ENCODE results near the gene PCDH8. TPM values are rescaled to one million over a fixed set of nuclear protein-coding genes. Genes with fewer than 3 reads are reported as not detected.
A peak's percentile ranks its signal among the peaks of the same experiment; 100 is the strongest.

Gene PCDH8
- total RNA-seq, 1 experiment from 2014 or later, result not detected

DNA sequence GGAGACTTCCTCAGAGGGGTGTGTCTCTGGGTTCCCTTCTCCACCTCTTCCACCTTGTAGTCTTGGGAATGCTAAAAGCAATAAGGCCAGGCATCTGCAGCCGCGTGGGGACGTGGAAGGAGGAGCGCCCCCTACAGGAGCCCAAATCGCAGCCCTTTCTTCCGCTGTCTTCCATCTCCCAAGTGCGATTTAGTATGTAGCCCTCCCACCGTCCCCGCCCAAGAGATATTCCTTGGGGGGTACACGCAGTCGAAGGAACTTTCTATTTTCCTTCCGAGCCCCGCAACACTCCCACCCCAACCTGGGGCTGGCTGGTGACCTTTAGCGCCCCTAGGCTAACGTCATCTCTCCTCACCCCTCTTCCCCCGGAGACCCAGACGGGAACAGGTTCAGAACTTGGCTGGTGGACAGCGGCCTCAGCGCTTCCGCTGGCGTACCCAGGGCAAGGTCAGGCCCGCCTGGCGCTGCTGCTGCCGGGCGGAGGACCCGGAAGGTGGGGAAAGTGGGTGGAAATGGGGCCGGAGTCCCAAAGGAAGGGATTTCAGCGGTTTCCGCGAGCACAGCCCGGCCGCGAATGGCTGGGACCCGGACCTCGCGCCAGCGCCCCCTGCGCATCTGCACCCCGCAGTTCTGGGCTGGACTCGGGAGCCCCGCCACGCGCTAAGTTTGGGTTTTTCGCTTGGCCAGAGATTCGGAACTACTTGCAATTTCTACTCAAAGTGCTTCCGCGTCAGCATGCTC, 2.1 kb upstream of the PCDH8 start:
- H3K4me1 ChIP-seq (ENCODE audit: control insufficient read depth in 1 of 2, insufficient read depth in 2 of 2, low read length in 2 of 2), result no peaks in the 10 kb centered on the region
- CTCF ChIA-PET, result interaction anchor here (0.9 to 1.1 kb wide), 2 partner anchors 12 to 118 kb away, joined by 3 read pairs; no protein-coding TSS in a partner anchor
- TF ChIP-seq SP1 (IDR thresholded peaks at IDR 0.05; ENCODE audit: low read depth) (no peak), SRF (IDR thresholded peaks at IDR 0.05; ENCODE audit: low read depth) (no peak), SIN3A (IDR thresholded peaks at IDR 0.05; ENCODE audit: low read depth) (no peak), JUND (IDR thresholded peaks at IDR 0.05) (no peak), POLR2A (IDR thresholded peaks at IDR 0.05; ENCODE audit: borderline replicate concordance, extremely low read depth, insufficient read depth, insufficient read length) (no peak), RAD21 (IDR thresholded peaks at IDR 0.05; ENCODE audit: low read depth) (peak; percentile 18)
- TF ChIP-seq, protein P1, sequence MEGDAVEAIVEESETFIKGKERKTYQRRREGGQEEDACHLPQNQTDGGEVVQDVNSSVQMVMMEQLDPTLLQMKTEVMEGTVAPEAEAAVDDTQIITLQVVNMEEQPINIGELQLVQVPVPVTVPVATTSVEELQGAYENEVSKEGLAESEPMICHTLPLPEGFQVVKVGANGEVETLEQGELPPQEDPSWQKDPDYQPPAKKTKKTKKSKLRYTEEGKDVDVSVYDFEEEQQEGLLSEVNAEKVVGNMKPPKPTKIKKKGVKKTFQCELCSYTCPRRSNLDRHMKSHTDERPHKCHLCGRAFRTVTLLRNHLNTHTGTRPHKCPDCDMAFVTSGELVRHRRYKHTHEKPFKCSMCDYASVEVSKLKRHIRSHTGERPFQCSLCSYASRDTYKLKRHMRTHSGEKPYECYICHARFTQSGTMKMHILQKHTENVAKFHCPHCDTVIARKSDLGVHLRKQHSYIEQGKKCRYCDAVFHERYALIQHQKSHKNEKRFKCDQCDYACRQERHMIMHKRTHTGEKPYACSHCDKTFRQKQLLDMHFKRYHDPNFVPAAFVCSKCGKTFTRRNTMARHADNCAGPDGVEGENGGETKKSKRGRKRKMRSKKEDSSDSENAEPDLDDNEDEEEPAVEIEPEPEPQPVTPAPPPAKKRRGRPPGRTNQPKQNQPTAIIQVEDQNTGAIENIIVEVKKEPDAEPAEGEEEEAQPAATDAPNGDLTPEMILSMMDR (IDR thresholded peaks at IDR 0.05 in 2 of 3, conservative IDR thresholded peaks at IDR 0.05 in 1 of 3; ENCODE audit: borderline replicate concordance in 1 of 3, insufficient read depth in 1 of 3, low read depth in 2 of 3, low read length in 2 of 3), result peak; percentile 13 to 72 (median 68); a peak in 4 of 6 replicates
- TF ChIP-seq, protein P2, sequence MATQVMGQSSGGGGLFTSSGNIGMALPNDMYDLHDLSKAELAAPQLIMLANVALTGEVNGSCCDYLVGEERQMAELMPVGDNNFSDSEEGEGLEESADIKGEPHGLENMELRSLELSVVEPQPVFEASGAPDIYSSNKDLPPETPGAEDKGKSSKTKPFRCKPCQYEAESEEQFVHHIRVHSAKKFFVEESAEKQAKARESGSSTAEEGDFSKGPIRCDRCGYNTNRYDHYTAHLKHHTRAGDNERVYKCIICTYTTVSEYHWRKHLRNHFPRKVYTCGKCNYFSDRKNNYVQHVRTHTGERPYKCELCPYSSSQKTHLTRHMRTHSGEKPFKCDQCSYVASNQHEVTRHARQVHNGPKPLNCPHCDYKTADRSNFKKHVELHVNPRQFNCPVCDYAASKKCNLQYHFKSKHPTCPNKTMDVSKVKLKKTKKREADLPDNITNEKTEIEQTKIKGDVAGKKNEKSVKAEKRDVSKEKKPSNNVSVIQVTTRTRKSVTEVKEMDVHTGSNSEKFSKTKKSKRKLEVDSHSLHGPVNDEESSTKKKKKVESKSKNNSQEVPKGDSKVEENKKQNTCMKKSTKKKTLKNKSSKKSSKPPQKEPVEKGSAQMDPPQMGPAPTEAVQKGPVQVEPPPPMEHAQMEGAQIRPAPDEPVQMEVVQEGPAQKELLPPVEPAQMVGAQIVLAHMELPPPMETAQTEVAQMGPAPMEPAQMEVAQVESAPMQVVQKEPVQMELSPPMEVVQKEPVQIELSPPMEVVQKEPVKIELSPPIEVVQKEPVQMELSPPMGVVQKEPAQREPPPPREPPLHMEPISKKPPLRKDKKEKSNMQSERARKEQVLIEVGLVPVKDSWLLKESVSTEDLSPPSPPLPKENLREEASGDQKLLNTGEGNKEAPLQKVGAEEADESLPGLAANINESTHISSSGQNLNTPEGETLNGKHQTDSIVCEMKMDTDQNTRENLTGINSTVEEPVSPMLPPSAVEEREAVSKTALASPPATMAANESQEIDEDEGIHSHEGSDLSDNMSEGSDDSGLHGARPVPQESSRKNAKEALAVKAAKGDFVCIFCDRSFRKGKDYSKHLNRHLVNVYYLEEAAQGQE (IDR thresholded peaks at IDR 0.05; ENCODE audit: low read depth), result peak; percentile 34; the same call in 1 of the 2 replicates
- no peak overlapping the region for H3K4me3 ChIP-seq (replicated peaks in 1 of 2; ENCODE audit: low read depth in 1 of 2, low read length in 2 of 2)
- POLR2A ChIA-PET, result no interaction called here
- H3K27ac ChIP-seq (ENCODE audit: low read depth, low read length), result no peak overlapping the region
- RAD21 ChIA-PET (ENCODE audit: low non-redundant PET in 1 of 2, low total read pairs in 2 of 2, uncharacterized antibody in 2 of 2, unreplicated experiment in 2 of 2), result interaction anchor here in 1 of 2 experiments (0.7 kb wide), 1 partner anchor 185 kb away, joined by 3 read pairs; no protein-coding TSS in a partner anchor
- no peaks in the 10 kb centered on the region for H3K9me3 ChIP-seq (ENCODE audit: control insufficient read depth in 1 of 2, insufficient read depth in 1 of 2, low read depth in 1 of 2, low read length in 2 of 2)
- ATAC-seq, result peak; percentile 73
- H4K20me1 ChIP-seq (ENCODE audit: insufficient read depth), result no peaks in the 10 kb centered on the region
- H3K9me2 ChIP-seq (ENCODE audit: insufficient read depth), result no peaks in the 10 kb centered on the region
- H3K9ac ChIP-seq (ENCODE audit: low read length), result no peak overlapping the region
- no peak overlapping the region for H2AFZ ChIP-seq (ENCODE audit: low read depth, low read length, poor library complexity, severe bottlenecking)
- H3K27me3 ChIP-seq (ENCODE audit: insufficient read depth, low read length), result peaks cover 13% of the 10 kb centered on the region; the same call in 1 of the 2 replicates
- H3K36me3 ChIP-seq (ENCODE audit: control insufficient read depth in 1 of 2, insufficient read depth in 2 of 2, low read length in 2 of 2), result no peaks in the 10 kb centered on the region
- H3K4me2 ChIP-seq (ENCODE audit: low read length), result no peak overlapping the region
- no TSS peak for BruUV-seq (replicated peaks)
- no peak for DNase-seq (ENCODE audit: low read depth, low spot score)
- intact Hi-C loops (cut with micrococcal nuclease), result no loop called here
- no peaks in the 10 kb centered on the region for H3K79me2 ChIP-seq (ENCODE audit: insufficient read depth, low read length)

All from HCT116 (cell line).